ENCODE results near the gene TSPO.

TSPO gene

DNA sequence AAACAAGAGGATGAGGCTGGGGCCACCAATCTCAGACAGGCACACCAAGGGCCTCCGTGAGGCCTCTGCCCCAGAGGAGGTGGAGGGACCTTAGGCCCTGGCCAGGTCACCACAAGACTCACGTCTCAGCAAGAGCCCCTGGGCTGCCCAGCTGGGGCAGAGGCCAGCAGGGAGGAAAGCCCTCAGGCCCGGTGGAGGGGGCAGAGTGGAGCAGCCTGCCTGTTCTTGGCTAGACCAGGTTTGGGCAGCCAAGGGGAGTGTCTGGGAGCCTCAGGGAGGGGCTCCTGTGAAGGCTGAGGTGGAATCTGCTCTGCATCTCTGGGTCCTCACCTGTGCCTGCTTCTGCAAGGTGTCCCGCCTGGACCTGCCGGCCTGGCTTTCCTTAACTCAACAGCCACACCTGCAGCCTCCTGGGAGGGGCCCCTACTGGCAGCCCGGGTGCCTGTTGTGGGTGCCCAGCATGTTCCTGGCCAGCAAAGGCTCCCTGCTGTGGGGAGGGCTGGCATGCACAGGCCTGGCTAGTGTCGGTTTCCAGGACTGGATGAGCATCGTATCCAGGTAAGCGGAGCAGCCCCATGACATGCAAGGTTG lies 23.7 kb downstream of the TSPO start:
- no peak for DNase-seq (ENCODE audit: extremely low read depth in 1 of 2, low read depth in 1 of 2)

DNA sequence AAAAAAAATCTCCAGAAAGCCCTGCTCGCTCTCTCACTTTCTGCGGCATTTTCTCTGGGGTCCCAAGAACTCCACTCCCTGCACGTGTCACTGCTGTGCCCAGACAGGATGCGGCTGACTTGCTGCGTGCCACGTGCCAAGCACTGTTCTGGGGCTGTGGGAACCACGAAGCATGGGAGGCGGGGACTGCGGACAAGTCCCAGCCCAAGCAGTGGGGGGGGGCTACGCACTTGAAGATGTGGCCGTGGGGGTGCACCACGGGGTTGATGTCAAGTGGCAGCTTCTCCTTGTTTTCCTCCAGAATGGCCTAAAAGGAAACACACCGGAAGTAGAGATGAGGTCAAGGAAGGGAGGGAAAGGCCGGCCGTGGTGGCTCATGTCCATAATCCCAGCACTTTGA lies 24.7 kb downstream of the TSPO start:
- DNase-seq (ENCODE audit: extremely low read depth in 1 of 2, low read depth in 1 of 2), result no peak

DNA sequence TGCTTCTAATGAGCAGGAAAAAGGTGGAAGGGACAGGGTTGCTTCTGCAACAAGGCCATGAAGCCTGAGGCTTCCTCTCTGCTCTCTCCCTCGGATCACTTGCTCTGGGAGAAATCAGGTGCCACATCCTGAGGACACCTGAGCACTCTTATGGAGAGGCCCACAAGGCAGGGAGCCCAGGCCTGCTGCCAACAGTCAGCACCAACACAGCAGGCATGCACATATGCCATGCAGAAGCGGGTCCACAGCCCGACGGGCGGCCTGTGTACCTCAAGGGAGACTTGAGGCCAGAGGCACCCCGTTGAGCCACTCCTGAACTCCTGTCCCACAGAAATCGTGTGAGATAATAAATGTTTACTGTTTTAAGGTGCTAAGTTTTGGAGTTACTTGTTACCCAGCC lies 26.1 kb downstream of the TSPO start:
- no peak for DNase-seq (ENCODE audit: extremely low read depth in 1 of 2, low read depth in 1 of 2)

DNA sequence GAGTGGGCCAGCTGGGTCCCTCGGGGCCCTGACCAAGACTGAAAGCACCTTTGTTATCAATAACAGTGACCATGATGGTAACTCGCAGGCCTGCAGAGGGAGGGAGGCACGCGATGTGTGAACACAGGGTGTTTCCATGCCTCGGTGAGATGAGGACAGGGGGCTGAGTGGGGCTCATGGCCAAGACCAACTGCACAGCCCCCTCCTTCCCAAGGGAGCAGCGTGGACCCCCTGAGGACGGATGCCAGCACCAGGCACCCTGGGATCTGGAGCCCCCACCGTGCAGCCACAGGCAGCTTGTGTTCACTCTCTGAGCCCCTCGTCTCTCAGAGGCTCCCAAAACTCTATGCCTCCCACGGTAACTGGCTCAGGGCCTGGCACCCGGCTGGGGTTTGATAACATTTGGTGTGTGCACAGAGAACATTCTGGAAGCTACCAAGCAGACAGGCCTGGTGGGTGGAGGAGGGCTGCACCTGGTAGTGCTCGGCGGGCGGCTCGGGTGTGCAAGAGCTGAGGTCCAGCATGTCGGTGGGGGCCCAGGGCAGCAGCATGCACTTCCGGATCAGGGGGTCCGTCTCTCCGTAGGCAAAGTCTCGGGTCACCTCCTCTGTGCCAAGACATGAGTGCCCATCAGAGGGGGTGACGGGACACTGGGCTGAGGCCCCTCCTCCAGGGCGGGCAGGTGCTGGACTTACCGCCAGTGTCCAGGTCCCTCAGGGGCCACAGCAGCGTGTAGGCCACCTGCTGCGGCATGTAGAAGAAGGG lies 28.0 kb downstream of the TSPO start:
- DNase-seq (ENCODE audit: extremely low read depth in 1 of 2, low read depth in 1 of 2), result no peak

DNA sequence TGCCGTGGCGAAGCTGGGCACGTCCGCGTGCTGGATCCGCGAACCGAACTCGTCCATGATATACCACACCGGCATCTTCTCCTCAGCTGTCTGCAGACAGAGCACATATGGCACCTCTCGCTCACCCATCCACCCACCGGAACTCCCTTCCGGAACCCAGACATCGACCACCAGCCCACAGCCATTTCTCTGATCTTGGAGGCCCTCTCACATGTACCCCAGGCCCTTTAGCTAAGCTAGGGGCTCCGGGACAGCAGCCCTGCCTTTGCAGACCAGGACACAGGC lies 28.5 kb downstream of the TSPO start:
- DNase-seq (ENCODE audit: extremely low read depth in 1 of 2, low read depth in 1 of 2), result no peak

DNA sequence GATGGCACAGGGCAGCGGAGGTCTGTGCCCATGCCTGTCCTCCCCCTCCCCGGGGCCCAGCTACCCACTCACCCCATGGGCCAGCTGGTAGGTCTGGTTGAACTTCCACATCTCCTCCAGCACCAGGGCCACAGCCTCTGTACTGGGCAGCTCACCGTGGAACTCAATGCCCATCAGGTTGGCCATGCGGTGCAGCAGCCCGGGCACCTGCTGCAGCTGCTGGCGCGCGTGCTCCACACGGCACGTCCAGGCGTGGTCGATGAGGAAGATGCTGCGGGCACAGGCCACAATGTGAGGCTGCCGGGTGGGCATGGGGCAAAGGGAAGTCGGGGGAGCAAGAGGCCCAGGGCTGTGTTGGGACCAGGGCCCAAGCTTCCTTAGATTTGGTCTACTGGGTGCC lies 29.3 kb downstream of the TSPO start:
- no peak for DNase-seq (ENCODE audit: extremely low read depth in 1 of 2, low read depth in 1 of 2)

DNA sequence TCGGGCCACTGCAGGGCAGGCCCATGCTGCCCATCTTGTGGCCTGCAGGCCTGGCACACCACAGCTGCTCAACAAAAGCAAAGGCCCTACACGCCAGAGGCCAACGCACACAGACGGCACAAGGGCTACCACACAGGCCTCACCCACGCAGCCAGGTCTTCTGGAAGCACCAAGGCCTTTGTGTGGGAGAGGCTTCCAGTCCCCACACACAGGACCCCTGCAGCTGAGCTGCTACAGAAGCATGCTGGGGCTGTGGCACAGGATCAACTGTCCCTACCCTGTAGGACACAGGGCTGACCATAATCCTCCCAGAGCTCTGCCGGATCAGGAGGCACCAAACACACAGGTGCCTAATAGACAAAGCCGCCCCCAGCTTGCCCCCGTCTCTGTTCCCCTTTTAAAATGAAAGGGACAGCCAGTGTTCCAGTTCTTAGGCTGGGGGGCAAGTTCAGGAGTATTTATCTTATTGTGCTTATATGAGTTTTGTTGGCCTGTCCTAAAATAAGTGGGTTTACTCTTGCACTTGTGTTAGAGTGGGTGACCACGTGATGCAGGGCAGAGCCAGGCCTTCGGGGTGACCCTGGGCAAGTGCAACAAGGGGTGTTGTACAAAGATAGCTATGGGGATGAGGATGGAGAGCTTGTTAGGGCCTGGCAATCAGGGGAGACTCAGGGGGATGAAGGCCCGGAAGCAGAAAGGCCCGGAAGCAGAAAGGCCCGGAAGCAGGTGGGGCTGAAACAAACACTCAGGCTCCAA lies 30.1 kb downstream of the TSPO start:
- DNase-seq (ENCODE audit: extremely low read depth in 1 of 2, low read depth in 1 of 2), result no peak

DNA sequence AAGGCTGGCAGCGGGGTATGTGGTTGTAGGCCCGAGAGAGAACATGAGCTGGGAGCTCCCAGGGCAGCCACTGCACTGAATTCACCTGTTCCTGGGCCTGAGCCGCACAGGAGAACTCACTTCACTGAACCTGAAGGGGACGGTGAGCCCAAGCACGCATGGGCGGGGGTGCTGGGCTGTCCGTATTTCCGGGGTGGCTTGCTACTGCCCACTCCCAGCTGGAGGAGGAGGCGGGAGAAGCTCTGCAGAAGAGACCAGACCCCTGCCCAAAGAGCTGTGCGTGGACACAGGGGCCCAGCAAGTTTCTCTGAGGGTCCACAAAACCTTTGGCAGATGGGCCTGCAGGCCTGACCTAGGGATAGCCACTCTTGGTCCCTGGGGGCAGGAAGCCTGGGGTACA lies 30.8 kb downstream of the TSPO start:
- no peak for DNase-seq (ENCODE audit: extremely low read depth in 1 of 2, low read depth in 1 of 2)

DNA sequence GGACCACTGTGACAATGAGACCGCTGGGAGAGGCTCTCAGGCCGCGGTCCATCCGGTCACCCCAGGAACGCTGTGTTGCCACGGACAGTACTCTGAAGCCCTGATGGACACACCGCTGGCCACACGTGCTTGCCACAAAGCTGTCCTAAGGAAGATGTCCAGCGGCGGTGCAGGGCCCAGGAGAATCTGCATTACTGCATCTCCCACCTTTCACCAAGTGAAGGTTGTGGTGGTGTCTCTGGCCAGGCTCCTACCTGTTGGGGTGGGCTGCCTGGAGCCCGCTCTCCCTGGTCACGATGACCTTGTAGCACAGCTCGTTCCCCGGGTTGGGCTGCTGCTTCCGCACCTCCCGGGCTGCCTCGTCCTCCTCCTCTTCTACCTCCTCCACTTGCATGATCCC lies 31.4 kb downstream of the TSPO start:
- no peak for DNase-seq (ENCODE audit: extremely low read depth in 1 of 2, low read depth in 1 of 2)

DNA sequence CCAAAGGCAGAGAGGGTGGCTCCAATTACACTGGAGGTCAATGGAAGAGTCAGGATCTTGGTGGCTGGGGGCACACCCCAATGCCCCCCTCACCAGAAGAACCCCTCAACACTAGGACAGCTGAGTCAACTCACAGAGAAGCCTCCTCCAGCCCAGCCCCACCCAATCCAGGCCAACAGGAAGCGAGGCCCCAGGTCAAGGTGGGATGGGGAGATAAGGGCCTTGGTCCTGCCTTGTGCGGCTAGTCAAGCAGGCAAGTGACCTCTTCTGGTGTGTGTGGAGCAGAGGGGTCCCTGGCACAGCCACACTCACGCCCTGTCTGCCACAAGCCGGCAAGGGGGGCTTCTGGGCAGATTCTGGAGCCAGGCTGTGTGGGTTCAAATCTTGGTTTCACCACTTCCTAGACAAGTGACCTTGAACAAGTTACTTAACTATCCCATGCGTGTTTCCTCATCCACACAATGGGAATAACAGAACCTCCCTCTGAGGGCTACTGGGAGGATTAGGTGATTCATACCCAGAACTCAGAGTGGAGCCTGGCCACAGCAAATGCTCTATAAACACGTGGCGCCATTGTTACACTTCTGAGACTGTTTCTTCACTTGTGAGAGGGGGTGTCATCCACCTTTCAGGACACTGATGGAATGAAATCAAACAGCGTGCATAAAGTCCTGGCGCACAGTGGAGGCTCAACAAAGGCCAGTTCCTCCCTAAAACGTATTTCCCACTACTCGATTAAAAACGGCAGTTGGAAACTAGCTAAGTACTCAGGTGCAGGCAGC lies 32.3 kb downstream of the TSPO start:
- no peak for DNase-seq (ENCODE audit: extremely low read depth in 1 of 2, low read depth in 1 of 2)

DNA sequence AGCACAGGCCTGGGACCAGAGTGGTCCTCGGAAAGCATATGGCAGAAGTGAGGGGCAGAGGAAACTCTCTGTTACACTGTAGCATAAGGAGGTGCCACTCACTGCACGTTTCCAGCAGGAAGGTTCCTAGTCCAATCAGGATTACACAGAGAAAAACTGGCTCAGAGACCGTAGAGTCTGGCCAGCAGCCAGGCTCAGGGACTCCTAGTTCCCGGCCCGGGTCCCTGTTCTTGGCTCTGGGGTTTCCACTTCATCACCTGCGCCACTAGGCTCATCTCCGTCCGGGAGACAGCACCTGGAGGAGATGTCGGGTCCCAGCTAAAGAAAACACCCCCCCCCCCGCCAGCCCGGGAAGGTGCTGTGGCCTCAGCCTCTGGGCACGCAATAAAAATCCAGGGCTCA lies 34.5 kb downstream of the TSPO start:
- DNase-seq (ENCODE audit: extremely low read depth in 1 of 2, low read depth in 1 of 2), result no peak

DNA sequence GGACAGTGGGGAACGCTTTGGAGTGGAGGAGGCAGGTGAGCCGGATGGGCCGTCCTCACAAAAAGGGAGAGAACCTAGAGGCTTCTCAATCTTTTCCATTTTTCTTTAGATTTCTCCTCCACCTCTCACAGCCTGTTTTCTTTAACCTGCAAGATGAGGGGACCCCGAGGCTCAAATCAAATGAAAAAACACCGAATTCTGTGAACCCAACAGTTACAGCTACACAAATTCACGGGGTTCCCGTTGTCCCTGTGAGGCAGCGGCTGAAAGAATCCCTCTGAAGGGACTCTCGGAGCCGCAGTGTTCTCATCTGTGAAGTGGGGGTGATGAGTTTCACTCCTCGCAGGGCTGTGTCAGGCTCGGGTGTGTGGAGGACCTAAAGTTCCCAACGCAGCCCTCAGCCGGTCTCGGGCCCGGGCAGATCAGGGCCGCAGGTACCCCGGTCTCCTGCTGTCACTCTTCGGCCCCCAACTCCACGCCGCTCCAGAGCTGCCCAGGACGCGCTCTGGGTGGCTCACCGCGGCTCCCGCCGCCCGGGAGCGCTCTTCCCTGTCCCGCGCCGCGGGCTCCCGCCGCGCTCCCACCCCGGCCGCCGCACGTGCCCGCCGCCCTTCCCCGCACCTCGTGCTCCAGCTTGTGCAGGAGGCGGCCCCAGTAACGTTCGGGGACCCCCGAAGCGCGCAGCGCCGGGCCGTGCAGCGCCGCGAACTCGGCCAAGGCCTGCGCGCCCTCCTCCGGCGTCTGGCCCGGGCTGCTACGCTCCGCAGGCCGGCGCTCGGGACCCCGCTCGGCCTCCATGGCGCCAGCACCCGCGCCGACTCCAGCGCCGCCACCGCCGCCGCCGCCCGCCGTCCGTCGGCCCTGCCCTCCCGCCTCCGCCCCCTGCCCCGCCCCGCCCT lies 35.2 kb downstream of the TSPO start, which contains the start of gene TTLL12:
TSS of gene TTLL12 (minus strand) at position 863 of the 899 bp plus-strand sequence. CDS start at position 798, 65 bp downstream.
- DNase-seq (ENCODE audit: extremely low read depth in 1 of 2, low read depth in 1 of 2), result peak in 1 of 2 donors; percentile 54

DNA sequence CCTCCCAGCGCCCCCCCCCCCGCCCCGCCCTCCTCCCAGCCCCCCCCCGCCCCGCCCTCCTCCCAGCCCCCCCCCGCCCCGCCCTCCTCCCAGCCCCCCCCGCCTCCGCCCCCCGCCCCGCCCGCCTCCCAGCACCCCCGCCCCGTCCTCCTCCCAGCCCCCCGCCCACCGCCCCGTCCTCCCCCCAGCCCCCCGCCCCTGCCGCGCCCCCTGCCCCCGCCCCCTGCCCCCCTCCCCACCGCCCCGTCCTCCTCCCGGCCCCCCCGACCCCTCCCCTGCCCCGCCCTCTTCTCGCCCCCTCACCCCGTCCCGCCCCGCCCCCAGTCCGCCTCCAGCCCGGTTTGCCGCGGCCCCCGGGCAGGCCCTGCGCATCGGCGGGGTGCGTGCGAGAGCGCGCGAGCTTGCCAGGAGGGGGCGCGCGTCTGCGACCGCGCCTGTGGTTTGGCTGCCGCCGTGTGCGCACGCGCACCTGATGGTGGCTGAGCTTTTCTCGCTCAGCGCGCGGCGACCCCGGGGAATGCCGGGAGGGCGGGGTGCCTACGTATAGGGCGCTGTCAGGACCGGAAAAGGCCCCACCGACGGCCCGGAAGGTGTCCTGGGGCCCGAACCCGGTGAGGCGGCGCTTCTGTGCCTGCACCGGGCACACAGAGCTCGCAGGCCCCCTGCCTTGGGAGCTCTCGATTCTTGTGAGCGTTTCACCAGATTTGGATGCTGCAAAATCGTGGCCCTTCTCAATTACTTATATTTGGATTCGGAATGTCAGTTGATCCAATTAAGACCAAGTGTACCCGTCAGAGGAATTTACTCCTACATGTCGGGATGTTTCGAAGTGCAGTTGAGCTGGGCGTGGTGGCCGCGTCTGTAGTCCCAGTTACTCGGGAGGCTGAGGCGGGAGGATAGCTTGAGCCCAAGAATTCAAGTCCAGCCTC lies 36.1 kb downstream of the TSPO start:
- DNase-seq (ENCODE audit: extremely low read depth in 1 of 2, low read depth in 1 of 2), result peak; percentile 86 to 94

DNA sequence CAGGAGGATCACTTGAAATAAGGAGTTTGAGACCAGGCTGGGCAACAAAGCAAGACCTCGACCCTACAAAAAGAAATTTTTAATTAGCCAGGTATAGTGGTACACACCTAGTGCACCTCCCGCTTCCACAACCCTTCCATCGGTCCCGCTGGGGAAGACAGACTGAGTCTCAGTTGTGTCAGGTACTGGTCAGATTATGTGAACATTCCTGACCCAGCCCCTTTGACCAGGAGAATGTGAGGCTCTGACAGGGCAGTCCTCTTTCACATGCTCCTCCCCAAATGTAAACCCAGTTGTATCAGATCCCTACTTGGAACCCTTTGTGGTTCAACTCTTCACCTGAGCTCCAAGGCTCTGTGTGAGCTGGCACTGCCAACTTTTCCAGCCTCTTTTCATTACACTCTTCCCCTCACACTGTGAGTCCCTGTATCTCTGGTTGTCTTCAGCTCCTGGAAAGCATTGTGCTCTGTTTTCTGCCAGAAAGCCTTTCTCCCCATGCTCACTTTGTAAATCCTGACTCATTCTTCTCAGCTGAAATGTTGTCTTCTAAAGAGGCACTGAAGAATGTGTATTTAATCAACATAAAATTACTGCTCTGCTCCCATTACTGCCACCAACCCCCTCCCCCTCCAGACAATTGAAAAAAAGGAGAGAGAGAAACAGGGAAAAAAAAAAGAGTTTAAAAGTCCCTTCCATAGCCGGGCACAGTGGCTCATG lies 37.6 kb downstream of the TSPO start:
- no peak for DNase-seq (ENCODE audit: extremely low read depth in 1 of 2, low read depth in 1 of 2)

DNA sequence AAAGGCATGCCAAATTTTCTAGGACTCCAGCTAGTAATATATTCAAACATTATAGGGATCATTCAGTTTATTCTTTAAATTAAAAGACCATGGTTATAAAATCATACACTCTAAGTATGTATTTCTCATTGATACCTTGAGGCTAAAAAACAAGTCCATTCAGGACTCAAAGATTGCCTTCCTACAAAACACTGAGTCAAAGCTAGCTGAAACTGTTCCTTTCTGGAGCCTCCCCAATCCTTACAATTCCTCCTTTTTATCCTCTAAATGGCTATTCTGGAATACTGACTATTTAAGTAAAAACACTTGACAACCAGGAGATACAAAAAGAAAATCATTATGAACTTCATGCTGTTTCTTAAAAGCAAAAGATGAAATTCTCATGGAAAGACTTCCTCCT lies 40.5 kb downstream of the TSPO start:
- no peak for DNase-seq (ENCODE audit: extremely low read depth in 1 of 2, low read depth in 1 of 2)

DNA sequence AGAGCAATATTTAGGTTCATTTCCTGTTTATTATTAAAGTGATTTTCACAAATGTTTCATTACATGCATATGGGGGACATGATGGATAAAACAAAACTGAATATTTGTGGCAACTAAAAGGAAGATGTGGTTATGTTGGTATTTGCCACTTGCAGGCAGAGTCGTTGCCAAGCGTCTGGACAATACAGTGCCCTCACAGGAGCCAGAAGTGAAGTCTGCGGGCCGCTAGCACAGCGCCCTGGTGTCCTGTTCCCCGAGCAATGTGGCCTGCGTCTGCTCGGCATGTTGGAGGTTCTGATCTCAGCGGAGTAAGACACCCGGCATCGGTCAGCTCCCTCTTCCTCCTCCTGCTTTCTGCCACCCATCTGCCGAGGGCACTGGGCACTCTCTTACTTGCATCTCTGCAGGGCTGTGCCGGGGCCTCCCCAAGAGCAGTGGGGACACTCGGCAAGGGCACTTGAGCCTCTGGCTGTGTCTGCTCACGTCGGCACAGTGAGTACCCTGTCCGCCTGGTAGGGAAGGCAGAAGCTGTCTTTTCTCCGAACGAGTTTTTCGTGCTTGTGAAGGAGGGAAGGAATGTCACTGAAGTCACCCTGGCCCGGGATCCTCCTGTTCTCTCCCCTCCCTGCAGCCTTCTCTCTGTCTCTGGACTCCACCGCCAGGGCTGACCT lies 46.0 kb downstream of the TSPO start:
- no peak for DNase-seq (ENCODE audit: extremely low read depth in 1 of 2, low read depth in 1 of 2)

DNA sequence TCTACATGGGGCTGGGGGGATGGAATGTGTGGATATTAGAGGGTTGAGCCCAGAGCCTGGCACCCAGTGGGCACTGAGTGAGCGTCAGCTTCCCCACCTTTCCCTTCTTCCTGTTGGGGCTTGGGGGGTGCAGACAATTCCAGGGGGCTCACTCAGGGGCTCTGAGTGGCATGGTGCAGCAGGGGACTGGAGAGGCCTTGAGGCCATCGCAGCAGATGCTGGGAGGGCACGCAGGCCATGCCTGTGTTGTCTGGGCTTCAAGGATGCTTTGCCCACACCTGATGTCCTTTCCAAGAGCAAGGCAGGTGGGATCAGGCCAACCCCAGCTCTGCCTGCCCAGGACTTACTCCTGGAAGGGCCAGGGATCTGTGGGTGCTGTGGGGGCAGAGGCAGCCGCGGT lies 46.8 kb downstream of the TSPO start:
- no peak for DNase-seq (ENCODE audit: extremely low read depth in 1 of 2, low read depth in 1 of 2)

DNA sequence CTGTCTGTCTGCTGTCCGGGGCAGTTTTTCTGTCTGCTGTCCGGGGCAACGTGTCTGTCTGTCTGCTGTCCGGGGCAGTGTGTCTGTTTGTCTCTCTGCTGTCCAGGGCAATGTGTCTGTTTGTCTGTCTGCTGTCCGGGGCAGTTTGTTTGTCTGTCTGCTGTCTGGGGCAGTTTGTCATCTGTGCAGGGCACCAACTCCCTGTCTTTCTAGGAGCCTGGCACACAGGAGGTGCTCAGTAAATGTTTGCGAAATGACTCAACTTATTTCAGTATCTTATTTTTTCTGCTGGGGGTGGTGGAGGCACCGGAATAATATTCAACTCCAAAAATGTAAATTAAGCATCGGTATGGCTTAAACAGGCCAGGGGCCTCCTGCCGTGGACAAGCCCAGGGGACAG lies 47.6 kb downstream of the TSPO start:
- DNase-seq (ENCODE audit: extremely low read depth in 1 of 2, low read depth in 1 of 2), result no peak
